HG03457 (cell line): ENCODE results near the gene OSBPL5.
"Not testable (repeated sequence)": the region's sequence is repeated elsewhere in the genome, so short reads cannot be mapped to it uniquely, and the experiment has no call there.

Experiments
- ATAC-seq: cut with Tn5 transposase; IDR thresholded peaks from one replicate; pipeline ENCODE4 v1.9.1; 2021; ENCODE audit warnings: moderate number of reproducible peaks; ENCODE audit not compliant: unreplicated experiment

OSBPL5 gene

DNA sequence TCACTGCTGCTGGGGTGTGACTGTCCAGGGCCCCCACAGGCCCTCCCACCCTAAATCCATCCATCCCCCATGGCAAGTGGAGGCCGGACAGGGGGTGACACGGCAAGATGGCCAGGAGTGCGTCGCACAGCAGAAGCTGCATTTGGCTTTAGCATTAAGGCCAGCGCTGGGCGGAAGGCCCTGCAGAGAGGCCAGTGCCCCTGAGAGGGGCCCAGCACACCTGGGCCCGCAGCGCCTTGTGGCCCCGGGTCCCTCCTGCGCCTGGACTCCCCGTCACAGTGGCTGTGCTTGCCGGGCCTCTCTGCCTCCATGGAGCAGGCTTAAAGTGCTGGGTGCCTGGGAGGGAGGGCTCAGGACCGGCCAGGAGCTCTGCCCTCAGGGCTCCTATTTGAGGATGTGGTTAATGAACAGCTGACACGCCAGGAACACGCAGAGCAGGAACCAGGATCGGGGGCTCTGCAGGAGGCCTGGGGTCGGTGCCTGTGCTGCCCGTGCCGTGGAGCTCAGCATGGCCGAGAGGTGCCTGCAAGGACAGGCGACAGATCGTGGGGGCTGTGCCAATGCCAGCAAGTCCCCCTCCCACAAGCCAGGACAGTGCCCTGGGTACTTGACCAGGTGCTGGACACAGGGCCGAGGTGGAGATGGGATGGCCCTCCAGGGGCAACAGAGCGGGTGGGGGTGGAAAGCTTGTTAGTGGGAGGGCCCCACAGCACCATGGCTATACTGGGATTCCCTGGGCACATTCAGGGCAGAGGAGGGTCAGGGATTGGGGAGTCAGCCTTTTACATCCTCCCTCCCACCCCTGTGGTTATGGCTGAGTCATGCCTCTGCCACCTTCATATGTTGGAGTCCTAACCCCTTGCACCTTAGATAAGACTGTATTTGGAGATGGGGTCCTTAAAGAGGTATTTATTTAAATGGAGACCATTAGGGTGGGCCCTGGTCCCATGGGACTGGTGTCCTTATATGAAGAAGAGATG is 77.0 kb downstream of the OSBPL5 start:
- no peak for ATAC-seq

- ATAC-seq = no peak
Observed at GRCh38 chr11:3087373-3087772, 77.7 kb downstream of the OSBPL5 start.

DNA sequence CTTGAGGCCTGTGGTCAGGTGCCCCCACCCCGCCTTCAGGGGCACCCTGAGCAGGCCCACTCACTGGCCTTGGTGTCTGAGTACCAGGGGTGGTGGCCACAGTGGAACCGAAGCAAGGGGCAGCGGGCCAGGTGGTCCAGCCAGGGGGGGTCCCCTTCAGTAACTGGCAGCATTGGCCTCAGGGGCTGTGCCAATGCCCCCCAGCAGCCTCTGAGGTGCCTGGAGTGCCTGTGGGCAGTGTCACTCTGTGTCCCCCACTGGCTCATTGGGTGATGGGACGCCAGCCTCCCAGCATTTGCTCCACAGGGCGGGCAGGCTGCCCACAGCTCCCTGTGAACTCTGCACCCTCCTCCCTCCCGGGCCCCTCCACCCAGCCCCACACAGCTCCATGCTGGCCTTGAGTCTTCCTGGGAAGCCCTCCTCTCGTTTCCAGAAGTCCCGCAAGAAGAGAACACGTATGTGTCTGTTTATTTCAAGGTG is 78.4 kb downstream of the OSBPL5 start:
- no peak for ATAC-seq

GRCh38 chr11:3086114-3086513 is 79.0 kb downstream of the OSBPL5 start:
- ATAC-seq = no peak

DNA sequence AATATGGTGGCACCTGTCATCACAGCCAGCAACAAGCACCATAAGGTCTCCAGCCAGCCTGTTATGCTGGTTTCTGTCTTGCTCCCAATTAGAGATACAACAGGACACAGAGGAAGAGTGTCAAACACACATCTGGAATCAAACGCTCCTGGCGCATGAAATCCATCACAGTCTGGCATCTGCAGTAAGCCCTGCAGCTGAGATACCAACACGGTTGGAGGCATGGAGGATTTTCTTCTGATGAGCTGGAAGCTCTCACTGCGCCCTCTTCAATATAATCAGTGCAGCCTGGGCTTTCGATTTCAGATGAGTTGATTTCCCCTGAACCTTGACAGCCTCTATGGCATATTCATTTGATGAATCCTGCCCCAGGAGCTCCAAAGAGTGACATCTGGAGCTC is 80.1 kb downstream of the OSBPL5 start:
- no peak for ATAC-seq

- ATAC-seq = no peak
Observed at GRCh38 chr11:3083321-3083720, 81.8 kb downstream of the OSBPL5 start.

- ATAC-seq = no peak
Observed at GRCh38 chr11:3081386-3081751, 83.7 kb downstream of the OSBPL5 start.

DNA sequence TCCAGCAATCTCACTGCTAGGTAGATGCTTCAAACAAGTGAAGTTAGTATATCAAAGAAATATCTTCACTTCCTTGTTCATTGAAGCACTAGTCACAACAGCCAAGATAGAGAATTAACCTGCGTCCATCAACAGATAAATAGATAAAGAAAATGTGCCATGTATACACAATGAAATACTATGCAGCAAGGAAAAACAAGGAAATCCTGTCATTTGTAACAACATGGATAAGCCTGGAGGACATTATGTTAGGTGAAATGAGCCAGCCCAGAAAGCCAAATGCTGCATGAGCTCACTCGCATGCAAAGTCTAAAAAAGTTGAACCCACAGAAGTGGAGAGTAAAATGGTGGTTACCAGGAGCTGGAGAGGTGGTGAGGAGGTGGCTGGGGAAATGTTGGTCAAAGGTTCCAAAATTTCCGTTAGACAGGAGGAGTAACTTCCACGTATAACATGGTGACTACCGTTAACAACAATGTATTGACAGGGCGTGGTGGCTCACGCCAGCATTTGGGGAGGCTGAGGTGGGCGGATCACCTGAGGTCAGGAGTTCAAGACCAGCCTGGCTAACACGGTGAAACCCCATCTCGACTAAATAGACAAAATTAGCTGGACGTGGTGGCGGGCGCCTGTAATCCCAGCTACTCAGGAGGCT is 84.3 kb downstream of the OSBPL5 start:
- ATAC-seq = no peak

GRCh38 chr11:3080104-3080503 is 85.0 kb downstream of the OSBPL5 start:
- ATAC-seq = no peak

DNA sequence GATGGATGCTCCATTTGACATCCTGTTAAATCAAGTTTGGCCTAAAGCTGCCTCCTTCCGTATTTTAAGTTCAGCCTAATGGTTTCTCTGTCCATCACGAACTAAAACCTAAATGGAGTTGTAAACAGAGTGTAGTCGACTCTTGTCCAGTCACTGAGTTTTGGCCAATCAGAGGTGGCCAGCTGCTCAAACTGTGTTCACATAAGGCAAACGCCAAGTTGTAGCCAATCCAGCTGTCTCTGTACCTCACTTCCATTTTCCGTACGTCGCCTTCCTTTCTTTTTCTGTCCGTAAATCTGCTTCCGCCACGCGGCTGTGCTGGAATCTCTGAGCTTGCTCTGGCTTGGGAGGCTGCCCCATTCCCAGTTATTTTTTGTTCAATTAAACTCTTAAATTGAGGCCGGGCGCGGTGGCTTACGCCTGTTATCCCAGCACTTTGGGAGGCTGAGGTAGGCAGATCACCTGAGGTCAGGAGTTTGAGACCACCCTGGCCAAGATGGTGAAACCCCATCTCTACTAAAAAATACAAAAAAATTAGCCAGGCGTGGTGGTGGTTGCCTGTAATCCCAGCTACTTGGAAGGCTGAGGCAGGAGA is 87.2 kb downstream of the OSBPL5 start:
- no peak for ATAC-seq

- ATAC-seq = no peak
Observed at GRCh38 chr11:3077189-3077836, 87.8 kb downstream of the OSBPL5 start.

GRCh38 chr11:3074912-3075589 is 90.1 kb downstream of the OSBPL5 start:
- ATAC-seq = no peak

DNA sequence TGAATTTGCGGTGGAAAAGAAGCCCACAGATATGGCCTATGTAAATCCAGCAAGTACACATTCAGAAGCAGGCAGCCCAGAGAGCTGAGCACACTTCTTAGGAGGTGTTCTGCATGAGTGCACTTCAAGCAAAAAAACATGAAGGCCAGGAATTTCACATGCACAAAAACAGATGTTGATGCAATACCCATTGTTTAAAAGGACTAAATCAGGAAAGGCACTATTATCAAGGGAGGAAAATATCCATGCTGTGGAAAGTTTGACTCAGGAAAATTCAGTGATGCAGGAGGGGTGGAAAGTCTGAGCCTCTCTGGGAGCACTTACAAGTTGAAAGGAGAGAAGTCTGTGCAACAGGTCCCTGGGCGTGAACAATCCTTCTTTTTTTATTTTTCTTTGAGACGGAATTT is 92.1 kb downstream of the OSBPL5 start:
- no peak for ATAC-seq

DNA sequence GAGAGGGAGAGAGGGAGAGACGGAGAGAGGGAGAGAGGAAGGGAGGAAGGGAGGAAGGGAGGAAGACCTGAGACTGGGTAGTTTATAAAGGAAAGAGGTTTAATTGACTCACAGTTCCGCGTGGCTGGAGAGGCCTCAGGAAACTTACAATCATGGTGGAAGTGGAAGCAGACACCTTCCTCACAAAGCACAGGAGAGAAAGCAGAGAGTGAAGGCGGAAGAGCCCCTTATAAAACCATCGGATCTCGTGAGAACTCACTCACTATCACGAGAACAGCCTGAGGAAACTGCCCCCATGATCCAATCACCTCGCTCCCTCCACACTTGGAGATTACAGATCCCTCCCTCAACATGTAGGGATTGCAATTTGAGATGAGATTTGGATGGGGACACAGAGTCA is 95.7 kb downstream of the OSBPL5 start:
- ATAC-seq = no peak

DNA sequence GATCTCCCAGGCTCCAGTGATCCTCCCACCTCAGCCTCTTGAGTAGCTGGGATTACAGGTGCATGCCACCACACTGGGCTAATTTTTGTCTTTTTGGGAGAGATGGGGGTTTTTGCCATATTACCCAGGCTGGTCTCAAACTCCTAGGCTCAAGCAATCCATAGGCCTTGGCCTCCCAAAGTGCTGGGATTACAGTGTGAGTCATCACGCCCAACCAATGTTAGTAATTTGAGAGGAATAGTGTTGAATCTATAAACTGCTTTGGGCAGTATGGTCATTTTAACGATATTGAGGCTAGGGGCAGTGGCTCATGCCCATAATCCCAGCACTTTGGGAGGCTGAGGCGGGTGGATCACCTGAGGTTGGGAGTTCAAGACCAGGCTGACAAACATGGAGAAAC is 98.8 kb downstream of the OSBPL5 start:
- not testable (repeated sequence) for ATAC-seq

DNA sequence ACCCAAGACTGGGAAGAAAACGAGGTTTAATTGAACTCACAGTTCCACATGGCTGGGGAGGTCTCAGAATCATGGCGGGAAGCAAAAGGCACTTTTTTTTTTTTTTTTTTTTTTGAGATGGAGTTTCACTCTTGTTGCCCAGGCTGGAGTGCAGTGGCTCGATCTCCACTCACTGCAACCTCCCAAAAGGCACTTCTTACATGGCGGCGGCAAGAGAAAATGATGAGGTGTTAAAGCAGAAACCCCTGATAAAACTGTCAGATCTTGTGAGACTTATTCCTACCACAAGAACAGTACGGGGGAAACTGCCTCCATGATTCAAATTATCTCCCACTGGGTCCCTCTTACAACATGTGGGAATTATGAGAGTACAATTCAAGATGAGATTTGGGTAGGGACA is 100.4 kb downstream of the OSBPL5 start:
- not testable (repeated sequence) for ATAC-seq

DNA sequence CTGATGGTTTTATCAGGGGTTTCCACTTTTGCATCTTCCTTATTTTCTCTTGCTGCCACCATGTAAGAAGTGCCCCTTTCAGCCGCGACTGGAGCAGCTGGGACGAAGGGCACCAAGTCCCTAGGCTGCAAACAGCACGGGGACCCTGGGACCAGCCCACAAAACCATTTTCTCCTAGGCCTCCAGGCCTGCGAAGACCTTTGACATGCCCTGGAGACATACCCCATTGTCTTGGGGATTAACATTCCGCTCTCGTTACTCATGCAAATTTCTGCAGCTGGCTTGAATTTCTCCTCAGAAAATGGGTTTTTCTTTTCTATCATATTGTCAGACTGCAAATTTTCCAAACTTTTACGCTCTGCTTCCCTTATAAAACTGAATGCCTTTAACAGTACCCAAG is 101.2 kb downstream of the OSBPL5 start:
- not testable (repeated sequence) for ATAC-seq

GRCh38 chr11:3063432-3063831 is 101.7 kb downstream of the OSBPL5 start:
- not testable (repeated sequence) for ATAC-seq

- ATAC-seq = no peak
Observed at GRCh38 chr11:3060436-3061025, 104.6 kb downstream of the OSBPL5 start.
